Tibial nerve (tissue), 3 donors: ENCODE results near the gene SLC24A3.

Source experiments
- CTCF ChIP-seq, 5 experiments: fragments of 200-600 bp in 3 of 5; fragments of 450-650 bp in 2 of 5; sonication (generic) in 3 of 5; IDR thresholded peaks; one replicate each; pipeline ENCODE4 v1.5.1; 2016 to 2019; ENCODE audit warnings: antibody characterized with exemption in 5 of 5, mild to moderate bottlenecking in 3 of 5, moderate library complexity in 2 of 5
- POLR2A ChIP-seq, 2 donors: fragments of 450-650 bp; IDR thresholded peaks; one replicate each; pipeline ENCODE4 v1.6.1; 2017; ENCODE audit warnings: antibody characterized with exemption in 2 of 2, mild to moderate bottlenecking in 2 of 2, moderate library complexity in 2 of 2

- TF ChIP-seq CTCF (IDR thresholded peaks at IDR 0.05) (no peak), POLR2A (IDR thresholded peaks at IDR 0.05) (no peak)
Measured at GRCh38 chr20:19231359-19232035, 19.1 kb downstream of the SLC24A3 start.
